NOMO-1 treated with dmso at 0.1 percent for 144 hours (cell line): ENCODE data around the gene PM20D2.

Experiments
- DNase-seq: peaks from one replicate; lab custom pipeline; 2025; ENCODE audit not compliant: unreplicated experiment; lab: John Stamatoyannopoulos, UW

PM20D2 gene

GRCh38 chr6:89200706-89201215 is 54.9 kb downstream of the PM20D2 start:
- no peak for DNase-seq

- DNase-seq, result no peak
These were observed 58.2 kb downstream of the PM20D2 start for GRCh38 chr6:89204096-89204495.

- DNase-seq, result no peak
These were observed 60.0 kb downstream of the PM20D2 start for GRCh38 chr6:89205819-89206218.

- no peak for DNase-seq
These were observed 62.7 kb downstream of the PM20D2 start for GRCh38 chr6:89208551-89208950.

- DNase-seq, result no peak
These were observed 63.6 kb downstream of the PM20D2 start for GRCh38 chr6:89209457-89209856.

GRCh38 chr6:89212472-89212871 is 66.6 kb downstream of the PM20D2 start:
- no peak for DNase-seq

GRCh38 chr6:89214197-89214596 is 68.3 kb downstream of the PM20D2 start:
- DNase-seq, result no peak
